Type B pancreatic cell (in vitro differentiated cells): ENCODE results near the gene ASB17. TPM values are rescaled to one million over a fixed set of nuclear protein-coding genes. Genes with fewer than 3 reads are reported as not detected.
A peak's percentile ranks its signal among the peaks of the same experiment; 100 is the strongest.
"Not testable (repeated sequence)": the region's sequence is repeated elsewhere in the genome, so short reads cannot be mapped to it uniquely, and the experiment has no call there.

ENCODE experiments used
- DNase-seq: peaks from one replicate; pipeline ENCODE4 v3.0.0; 2021; ENCODE audit warnings: mixed read lengths; ENCODE audit not compliant: unreplicated experiment; ENCODE audit errors: extremely low spot score
- H3K27ac Mint-ChIP-seq: 2 replicates; pipeline ENCODE4 v1.8.0; 2021; ENCODE audit warnings: mild to moderate bottlenecking, mixed read lengths
- H3K27me3 Mint-ChIP-seq: 2 replicates; pipeline ENCODE4 v1.8.0; 2021; ENCODE audit warnings: mixed read lengths
- H3K36me3 Mint-ChIP-seq: 2 replicates; pipeline ENCODE4 v1.8.0; 2021; ENCODE audit warnings: mixed read lengths
- H3K4me1 Mint-ChIP-seq: one replicate; pipeline ENCODE4 v1.8.0; 2021; ENCODE audit warnings: mixed read lengths; ENCODE audit not compliant: unreplicated experiment
- H3K4me3 Mint-ChIP-seq: 2 replicates; pipeline ENCODE4 v1.8.0; 2021; ENCODE audit warnings: mild to moderate bottlenecking, mixed read lengths
- H3K9me3 Mint-ChIP-seq: 2 replicates; pipeline ENCODE4 v1.8.0; 2021; ENCODE audit warnings: mixed read lengths
- CTCF ChIP-seq: fragments of 200-600 bp; sonication (generic); conservative IDR thresholded peaks from 2 replicates; pipeline ENCODE4 v1.5.0; 2021; ENCODE audit warnings: antibody characterized with exemption, mild to moderate bottlenecking
- total RNA-seq: library from RNA; stranded (reverse); gene quantifications from 2 replicates; pipeline ENCODE4 v1.2.1, GENCODE V29; 2021; ENCODE audit warnings: low replicate concordance

Gene ASB17
- total RNA-seq, 1 donor from 2014 or later = not detected

GRCh38 chr1:75950176-75950575 lies 18.0 kb upstream of the ASB17 start:
- peaks cover 10% of the 10 kb centered on the region for H3K9me3 Mint-ChIP-seq
- no peaks in the 10 kb centered on the region for H3K4me1 Mint-ChIP-seq
- no peak overlapping the region for H3K4me3 Mint-ChIP-seq
- no peak for DNase-seq
- no peak overlapping the region for H3K27ac Mint-ChIP-seq
- no peaks in the 10 kb centered on the region for H3K27me3 Mint-ChIP-seq
- TF ChIP-seq CTCF = no peak
- H3K36me3 Mint-ChIP-seq = no peaks in the 10 kb centered on the region

GRCh38 chr1:75943037-75943436 lies 10.8 kb upstream of the ASB17 start:
- peaks cover 10% of the 10 kb centered on the region for H3K9me3 Mint-ChIP-seq
- H3K4me3 Mint-ChIP-seq, H3K4me1 Mint-ChIP-seq, DNase-seq, H3K36me3 Mint-ChIP-seq, H3K27me3 Mint-ChIP-seq, H3K27ac Mint-ChIP-seq: not testable (repeated sequence)

- H3K27ac Mint-ChIP-seq = no peak overlapping the region
These were observed 4.8 kb upstream of the ASB17 start for GRCh38 chr1:75937034-75937433.

GRCh38 chr1:75922698-75923097 lies 9.5 kb downstream of the ASB17 start:
- Mint-ChIP-seq H3K27ac (no peak overlapping the region), H3K4me3 (no peak overlapping the region), H3K9me3 (no peaks in the 10 kb centered on the region), H3K27me3 (no peaks in the 10 kb centered on the region), H3K4me1 (no peaks in the 10 kb centered on the region), H3K36me3 (no peaks in the 10 kb centered on the region)
- TF ChIP-seq CTCF = no peak
- no peak for DNase-seq

More at GRCh38 chr1:75937034-75937433, 4.8 kb upstream of the ASB17 start:
- Mint-ChIP-seq H3K9me3 (no peaks in the 10 kb centered on the region), H3K4me3 (no peak overlapping the region), H3K36me3 (no peaks in the 10 kb centered on the region), H3K27me3 (no peaks in the 10 kb centered on the region), H3K4me1 (no peaks in the 10 kb centered on the region)
- DNase-seq = no peak
- TF ChIP-seq CTCF = no peak

- no peak for TF ChIP-seq CTCF
- no peak for DNase-seq
- Mint-ChIP-seq H3K27ac (no peak overlapping the region), H3K4me1 (no peaks in the 10 kb centered on the region), H3K9me3 (no peaks in the 10 kb centered on the region), H3K4me3 (no peak overlapping the region), H3K36me3 (no peaks in the 10 kb centered on the region), H3K27me3 (no peaks in the 10 kb centered on the region)
These were observed 15.4 kb downstream of the ASB17 start for GRCh38 chr1:75916834-75917233.

- Mint-ChIP-seq H3K4me1 (no peaks in the 10 kb centered on the region), H3K9me3 (no peaks in the 10 kb centered on the region), H3K27ac (no peak overlapping the region), H3K27me3 (no peaks in the 10 kb centered on the region), H3K4me3 (no peak overlapping the region), H3K36me3 (no peaks in the 10 kb centered on the region)
- peak; percentile 72 for TF ChIP-seq CTCF
- no peak for DNase-seq
These were observed 23.5 kb downstream of the ASB17 start for GRCh38 chr1:75908717-75909152.
